Activated CD8-positive, alpha-beta T cell treated with anti-CD3 and anti-CD28 coated beads, Interleukin-2, amount 10 ng/mL, durations not matched to agents 7 days and 5 days (primary cell): Measurements from ENCODE around the gene PPP3CB. TPM values are rescaled to one million over a fixed set of nuclear protein-coding genes. Genes with fewer than 3 reads are reported as not detected.

Experiments used
- ATAC-seq: fragments of 150-1000 bp; cut with Tn5 transposase; one replicate; pipeline ENCODE4 v1.10.0; 2021; ENCODE audit warnings: moderate library complexity
- CTCF ChIA-PET: fragments of 350-600 bp; sonication (Branson Sonifier 250); formaldehyde crosslinking; loops from one replicate; lab custom pipeline; 2021; ENCODE audit warnings: antibody characterized with exemption; lab: Charles Lee
- POLR2A ChIA-PET: fragments of 350-600 bp; sonication (Branson Sonifier 250); formaldehyde crosslinking; loops from one replicate; lab custom pipeline; 2021; ENCODE audit warnings: antibody characterized with exemption; lab: Charles Lee
- DNase-seq: peaks from one replicate; pipeline ENCODE4 v3.0.0-alpha.2; 2020
- H3K27ac Mint-ChIP-seq: one replicate; pipeline ENCODE4 v1.8.0; 2021; ENCODE audit warnings: mild to moderate bottlenecking, mixed read lengths
- H3K27me3 Mint-ChIP-seq: one replicate; pipeline ENCODE4 v1.8.0; 2021; ENCODE audit warnings: low read depth, mixed read lengths
- H3K36me3 Mint-ChIP-seq: one replicate; pipeline ENCODE4 v1.8.0; 2021; ENCODE audit warnings: low read depth, mixed read lengths
- H3K4me1 Mint-ChIP-seq: one replicate; pipeline ENCODE4 v1.8.0; 2021; ENCODE audit warnings: low read depth, mixed read lengths
- H3K4me3 Mint-ChIP-seq: one replicate; pipeline ENCODE4 v1.8.0; 2021; ENCODE audit warnings: mild to moderate bottlenecking, mixed read lengths
- H3K9me3 Mint-ChIP-seq: one replicate; pipeline ENCODE4 v1.8.0; 2022; ENCODE audit warnings: mixed read lengths; ENCODE audit not compliant: insufficient read depth
- total RNA-seq, 2 experiments: library from RNA; stranded (reverse); gene quantifications; one replicate each; pipeline ENCODE4 v1.2.3, GENCODE V29; 2021

PPP3CB gene
- total RNA-seq, 2 experiments from 2014 or later, result 38.9 to 41.3 TPM

GRCh38 chr10:73485320-73485719, 10.5 kb downstream of the PPP3CB start:
- ATAC-seq, result no peak
- no peak for DNase-seq
- CTCF ChIA-PET, result no interaction called here
- peaks cover 30% of the 10 kb centered on the region for H3K36me3 Mint-ChIP-seq
- POLR2A ChIA-PET, result no interaction called here
- no peak overlapping the region for H3K27ac Mint-ChIP-seq
- H3K27me3 Mint-ChIP-seq, result no peaks in the 10 kb centered on the region
- H3K4me3 Mint-ChIP-seq, result no peak overlapping the region
- H3K9me3 Mint-ChIP-seq, result no peaks in the 10 kb centered on the region
- peaks cover 1% of the 10 kb centered on the region for H3K4me1 Mint-ChIP-seq

- no peak overlapping the region for H3K4me3 Mint-ChIP-seq
- H3K36me3 Mint-ChIP-seq, result peaks cover 34% of the 10 kb centered on the region
- no peak overlapping the region for H3K27ac Mint-ChIP-seq
- ChIA-PET POLR2A (interaction anchor here (0.7 kb wide), 1 partner anchor 15 kb away, joined by 3 read pairs; the partner anchor contains the start of gene PPP3CB), CTCF (no interaction called here)
- no peak for DNase-seq
- peaks cover 9% of the 10 kb centered on the region for H3K4me1 Mint-ChIP-seq
- no peaks in the 10 kb centered on the region for H3K27me3 Mint-ChIP-seq
- H3K9me3 Mint-ChIP-seq, result no peaks in the 10 kb centered on the region
- no peak for ATAC-seq
Measured at GRCh38 chr10:73480158-73480557, 15.7 kb downstream of the PPP3CB start.

- Mint-ChIP-seq H3K9me3 (no peaks in the 10 kb centered on the region), H3K4me1 (peaks cover 9% of the 10 kb centered on the region), H3K36me3 (peaks cover 33% of the 10 kb centered on the region), H3K27me3 (no peaks in the 10 kb centered on the region), H3K27ac (no peak overlapping the region), H3K4me3 (no peak overlapping the region)
- DNase-seq (no peak), ATAC-seq (no peak)
- POLR2A ChIA-PET, result interaction anchor here (1.8 kb wide), 1 partner anchor 17 kb away, joined by 10 read pairs; the partner anchor contains the start of gene PPP3CB
- CTCF ChIA-PET, result interaction anchor here (1.4 kb wide), 1 partner anchor 165 kb away, joined by 4 read pairs; no protein-coding TSS in a partner anchor
Measured at GRCh38 chr10:73478636-73479035, 17.2 kb downstream of the PPP3CB start.

- Mint-ChIP-seq H3K36me3 (peaks cover 38% of the 10 kb centered on the region), H3K4me3 (no peak overlapping the region), H3K9me3 (no peaks in the 10 kb centered on the region), H3K27me3 (no peaks in the 10 kb centered on the region), H3K27ac (no peak overlapping the region), H3K4me1 (peaks cover 9% of the 10 kb centered on the region)
- ChIA-PET POLR2A (no interaction called here), CTCF (interaction anchor here (0.6 kb wide), 1 partner anchor 1300 kb away, joined by 4 read pairs; no protein-coding TSS in a partner anchor)
- ATAC-seq (no peak), DNase-seq (no peak)
Measured at GRCh38 chr10:73471226-73471625, 24.6 kb downstream of the PPP3CB start.

- DNase-seq (no peak), ATAC-seq (no peak)
- H3K4me3 Mint-ChIP-seq, result no peak overlapping the region
- H3K9me3 Mint-ChIP-seq, result no peaks in the 10 kb centered on the region
- ChIA-PET CTCF (interaction anchor here (0.6 to 1.2 kb wide), 4 partner anchors 19 to 86 kb away, joined by 3 read pairs; no protein-coding TSS in a partner anchor), POLR2A (no interaction called here)
- no peak overlapping the region for H3K27ac Mint-ChIP-seq
- peaks cover 39% of the 10 kb centered on the region for H3K36me3 Mint-ChIP-seq
- peaks cover 9% of the 10 kb centered on the region for H3K4me1 Mint-ChIP-seq
- H3K27me3 Mint-ChIP-seq, result no peaks in the 10 kb centered on the region
Measured at GRCh38 chr10:73469579-73469978, 26.2 kb downstream of the PPP3CB start.

- Mint-ChIP-seq H3K9me3 (no peaks in the 10 kb centered on the region), H3K36me3 (peaks cover 45% of the 10 kb centered on the region), H3K4me1 (peaks cover 9% of the 10 kb centered on the region), H3K27me3 (no peaks in the 10 kb centered on the region), H3K27ac (no peak overlapping the region), H3K4me3 (no peak overlapping the region)
- ATAC-seq (no peak), DNase-seq (no peak)
- CTCF ChIA-PET, result no interaction called here
- POLR2A ChIA-PET, result interaction anchor here (1.2 kb wide), 1 partner anchor 28 kb away, joined by 5 read pairs; the partner anchor contains the start of gene PPP3CB
Measured at GRCh38 chr10:73467206-73467605, 28.6 kb downstream of the PPP3CB start.

GRCh38 chr10:73465978-73466726, 29.7 kb downstream of the PPP3CB start:
- ChIA-PET CTCF (interaction anchor here (1.2 kb wide), 1 partner anchor 12 kb away, joined by 3 read pairs; no protein-coding TSS in a partner anchor), POLR2A (no interaction called here)
- Mint-ChIP-seq H3K36me3 (peaks cover 44% of the 10 kb centered on the region), H3K27ac (no peak overlapping the region), H3K27me3 (no peaks in the 10 kb centered on the region), H3K4me3 (no peak overlapping the region), H3K4me1 (peaks cover 9% of the 10 kb centered on the region), H3K9me3 (no peaks in the 10 kb centered on the region)
- no peak for ATAC-seq
- no peak for DNase-seq

GRCh38 chr10:73460897-73461296, 34.9 kb downstream of the PPP3CB start:
- ATAC-seq (no peak), DNase-seq (no peak)
- ChIA-PET POLR2A (no interaction called here), CTCF (no interaction called here)
- Mint-ChIP-seq H3K4me3 (no peak overlapping the region), H3K4me1 (no peaks in the 10 kb centered on the region), H3K27me3 (no peaks in the 10 kb centered on the region), H3K9me3 (no peaks in the 10 kb centered on the region), H3K36me3 (peaks cover 36% of the 10 kb centered on the region), H3K27ac (no peak overlapping the region)

GRCh38 chr10:73459683-73460314, 36.0 kb downstream of the PPP3CB start:
- no peaks in the 10 kb centered on the region for H3K4me1 Mint-ChIP-seq
- H3K4me3 Mint-ChIP-seq, result no peak overlapping the region
- POLR2A ChIA-PET, result no interaction called here
- DNase-seq, result no peak
- H3K27ac Mint-ChIP-seq, result no peak overlapping the region
- CTCF ChIA-PET, result no interaction called here
- H3K36me3 Mint-ChIP-seq, result peaks cover 32% of the 10 kb centered on the region
- ATAC-seq, result no peak
- H3K27me3 Mint-ChIP-seq, result no peaks in the 10 kb centered on the region
- H3K9me3 Mint-ChIP-seq, result no peaks in the 10 kb centered on the region

- Mint-ChIP-seq H3K4me1 (no peaks in the 10 kb centered on the region), H3K4me3 (no peak overlapping the region), H3K27ac (no peak overlapping the region), H3K27me3 (no peaks in the 10 kb centered on the region), H3K36me3 (peaks cover 24% of the 10 kb centered on the region), H3K9me3 (no peaks in the 10 kb centered on the region)
- POLR2A ChIA-PET, result no interaction called here
- no peak for DNase-seq
- ATAC-seq, result no peak
- CTCF ChIA-PET, result interaction anchor here (1.0 kb wide), 1 partner anchor 14 kb away, joined by 3 read pairs; no protein-coding TSS in a partner anchor
Measured at GRCh38 chr10:73456187-73456890, 39.5 kb downstream of the PPP3CB start.

- no peak for DNase-seq
- Mint-ChIP-seq H3K4me3 (no peak overlapping the region), H3K4me1 (no peaks in the 10 kb centered on the region), H3K36me3 (peaks cover 14% of the 10 kb centered on the region), H3K27me3 (no peaks in the 10 kb centered on the region), H3K9me3 (no peaks in the 10 kb centered on the region), H3K27ac (no peak overlapping the region)
- ATAC-seq, result no peak
- ChIA-PET POLR2A (no interaction called here), CTCF (no interaction called here)
Measured at GRCh38 chr10:73449113-73449512, 46.7 kb downstream of the PPP3CB start.
